Measurements from ENCODE around the gene SORBS1.

- no peak for TF ChIP-seq CTCF (CRISPR knock-in tag; IDR thresholded peaks at IDR 0.05)
- no peak for TF ChIP-seq FOSL2 (CRISPR knock-in tag; IDR thresholded peaks at IDR 0.05)
- TF ChIP-seq SP1 (IDR thresholded peaks at IDR 0.05) = no peak
- no peak for TF ChIP-seq SP1 (CRISPR knock-in tag; IDR thresholded peaks at IDR 0.05)
- TF ChIP-seq IRF1 (CRISPR knock-in tag; IDR thresholded peaks at IDR 0.05; ENCODE audit: low read depth) = no peak
- no peak for TF ChIP-seq HDAC2 (CRISPR knock-in tag; IDR thresholded peaks at IDR 0.05)
- no peak for TF ChIP-seq EZH2 (conservative IDR thresholded peaks at IDR 0.05; ENCODE audit: low read depth, low read length)
These were observed 44.3 kb downstream of the SORBS1 start for GRCh38 chr10:95516774-95517373.
